Stimulated activated CD4-positive, alpha-beta T cell treated with anti-CD3 and anti-CD28 coated beads, Interleukin-4, amount 100 ng/mL, for 1 hour (primary cell): ENCODE results near the gene ZNF398.
A peak's percentile ranks its signal among the peaks of the same experiment; 100 is the strongest.
"Not testable (repeated sequence)": the region's sequence is repeated elsewhere in the genome, so short reads cannot be mapped to it uniquely, and the experiment has no call there.

Source experiments
- DNase-seq: peaks from one replicate; pipeline ENCODE4 v3.0.0-alpha.2; 2020

ZNF398 gene

GRCh38 chr7:149147072-149147751, at the start of gene ZNF398:
Gene ZNF398, plus strand, starts transcription at chr7:149147453. Its CDS starts 290 bp downstream, at chr7:149147743.
- DNase-seq: peak; percentile 81

GRCh38 chr7:149099058-149099457, 48.2 kb upstream of the ZNF398 start:
- no peak for DNase-seq

GRCh38 chr7:149100821-149101220, 46.4 kb upstream of the ZNF398 start:
- no peak for DNase-seq

- DNase-seq: no peak
These were observed 44.6 kb upstream of the ZNF398 start for GRCh38 chr7:149102666-149103065.

- DNase-seq: no peak
These were observed 43.8 kb upstream of the ZNF398 start for GRCh38 chr7:149103424-149103823.

- no peak for DNase-seq
These were observed 43.0 kb upstream of the ZNF398 start for GRCh38 chr7:149104214-149104613.

GRCh38 chr7:149104749-149105148, 42.5 kb upstream of the ZNF398 start:
- DNase-seq: no peak

- DNase-seq: no peak
These were observed 37.3 kb upstream of the ZNF398 start for GRCh38 chr7:149109969-149110368.

GRCh38 chr7:149125189-149125862, 21.9 kb upstream of the ZNF398 start:
- DNase-seq: no peak

- DNase-seq: peak; percentile 96
These were observed 21.2 kb upstream of the ZNF398 start, which contains the start of gene ZNF425 for GRCh38 chr7:149125863-149126661. Gene ZNF425, minus strand, starts transcription at chr7:149126324. Its CDS starts 111 bp downstream, at chr7:149126213.

- peak; percentile 75 for DNase-seq
These were observed 20.5 kb upstream of the ZNF398 start for GRCh38 chr7:149126662-149127266.

- no peak for DNase-seq
These were observed 16.6 kb upstream of the ZNF398 start for GRCh38 chr7:149130572-149131198.

GRCh38 chr7:149133028-149133710, 14.1 kb upstream of the ZNF398 start:
- no peak for DNase-seq

GRCh38 chr7:149136118-149136517, 11.1 kb upstream of the ZNF398 start:
- no peak for DNase-seq

GRCh38 chr7:149140831-149141230, 6.4 kb upstream of the ZNF398 start:
- no peak for DNase-seq

GRCh38 chr7:149141893-149142292, 5.4 kb upstream of the ZNF398 start:
- DNase-seq: no peak

GRCh38 chr7:149144436-149144922, 2.8 kb upstream of the ZNF398 start:
- not testable (repeated sequence) for DNase-seq

- no peak for DNase-seq
These were observed 2.0 kb upstream of the ZNF398 start for GRCh38 chr7:149145031-149145845.

- peak; percentile 68 for DNase-seq
These were observed 750 bp downstream of the ZNF398 start for GRCh38 chr7:149147752-149148653.

- DNase-seq: no peak
These were observed 3.7 kb downstream of the ZNF398 start for GRCh38 chr7:149150981-149151380.
